Epithelial cell of prostate (primary cell): Measurements from ENCODE around the gene PADI3.
A peak's percentile ranks its signal among the peaks of the same experiment; 100 is the strongest.

Experiments
- DNase-seq: peaks from one replicate; pipeline ENCODE4 v3.0.0-alpha.2; 2011; ENCODE audit warnings: low read depth, low spot score
- H3K27ac ChIP-seq: fragments of 450-650 bp; 2 replicates; pipeline ENCODE4 v1.5.1; 2017; ENCODE audit warnings: mild to moderate bottlenecking

PADI3 gene

GRCh38 chr1:17264470-17264869 lies 15.6 kb downstream of the PADI3 start:
- DNase-seq, result no peak
- peak overlapping the region; percentile 59 for H3K27ac ChIP-seq

DNA sequence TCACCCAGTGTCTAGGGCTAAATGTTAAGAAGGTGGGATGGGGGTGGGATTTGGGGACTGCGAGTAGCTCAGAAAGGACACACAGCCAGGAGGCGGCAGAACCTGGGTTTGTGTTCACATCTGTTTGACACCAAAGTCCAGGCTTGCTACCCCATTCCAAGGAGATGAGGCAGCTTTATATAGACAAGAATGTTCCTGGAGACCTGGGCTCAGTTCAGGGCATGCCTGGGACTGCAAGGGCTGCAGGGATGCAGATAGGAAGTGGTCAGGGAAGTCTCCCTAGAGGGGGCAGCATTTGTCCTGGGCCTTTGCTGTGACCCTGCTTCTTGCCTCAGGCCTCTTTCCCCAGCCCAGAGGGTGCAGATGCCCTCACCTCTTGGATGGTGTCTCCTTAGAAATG lies 16.3 kb downstream of the PADI3 start:
- peak overlapping the region; percentile 59 for H3K27ac ChIP-seq
- no peak for DNase-seq

- peak overlapping the region; percentile 59 for H3K27ac ChIP-seq
- DNase-seq, result no peak
Observed at GRCh38 chr1:17265950-17266349, 17.1 kb downstream of the PADI3 start.

GRCh38 chr1:17270891-17271765 lies 22.2 kb downstream of the PADI3 start:
- no peak for DNase-seq
- H3K27ac ChIP-seq, result no peak overlapping the region

- DNase-seq, result no peak
- H3K27ac ChIP-seq, result no peak overlapping the region
Observed at GRCh38 chr1:17272066-17272465, 23.2 kb downstream of the PADI3 start.

DNA sequence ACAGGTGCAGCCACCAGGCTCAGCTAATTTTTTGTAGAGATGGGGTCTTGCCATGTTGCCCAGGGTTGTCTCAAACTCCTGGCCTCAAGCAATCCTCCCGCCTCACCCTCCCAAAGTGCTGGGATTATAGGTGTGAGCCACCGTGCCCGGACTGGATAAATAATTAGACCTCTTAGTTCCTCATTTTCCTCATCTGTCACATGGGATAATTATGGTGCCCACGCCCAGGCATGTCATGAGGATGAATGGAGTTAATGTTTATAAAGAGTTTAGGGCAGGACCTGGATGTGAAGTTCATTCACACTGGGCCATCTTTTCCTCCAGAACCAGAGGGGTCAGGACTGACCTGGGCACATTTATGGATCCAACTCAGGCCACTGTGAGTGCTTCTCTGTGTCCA lies 23.7 kb downstream of the PADI3 start:
- no peak overlapping the region for H3K27ac ChIP-seq
- DNase-seq, result no peak

GRCh38 chr1:17273096-17273495 lies 24.2 kb downstream of the PADI3 start:
- DNase-seq, result no peak
- H3K27ac ChIP-seq, result no peak overlapping the region

DNA sequence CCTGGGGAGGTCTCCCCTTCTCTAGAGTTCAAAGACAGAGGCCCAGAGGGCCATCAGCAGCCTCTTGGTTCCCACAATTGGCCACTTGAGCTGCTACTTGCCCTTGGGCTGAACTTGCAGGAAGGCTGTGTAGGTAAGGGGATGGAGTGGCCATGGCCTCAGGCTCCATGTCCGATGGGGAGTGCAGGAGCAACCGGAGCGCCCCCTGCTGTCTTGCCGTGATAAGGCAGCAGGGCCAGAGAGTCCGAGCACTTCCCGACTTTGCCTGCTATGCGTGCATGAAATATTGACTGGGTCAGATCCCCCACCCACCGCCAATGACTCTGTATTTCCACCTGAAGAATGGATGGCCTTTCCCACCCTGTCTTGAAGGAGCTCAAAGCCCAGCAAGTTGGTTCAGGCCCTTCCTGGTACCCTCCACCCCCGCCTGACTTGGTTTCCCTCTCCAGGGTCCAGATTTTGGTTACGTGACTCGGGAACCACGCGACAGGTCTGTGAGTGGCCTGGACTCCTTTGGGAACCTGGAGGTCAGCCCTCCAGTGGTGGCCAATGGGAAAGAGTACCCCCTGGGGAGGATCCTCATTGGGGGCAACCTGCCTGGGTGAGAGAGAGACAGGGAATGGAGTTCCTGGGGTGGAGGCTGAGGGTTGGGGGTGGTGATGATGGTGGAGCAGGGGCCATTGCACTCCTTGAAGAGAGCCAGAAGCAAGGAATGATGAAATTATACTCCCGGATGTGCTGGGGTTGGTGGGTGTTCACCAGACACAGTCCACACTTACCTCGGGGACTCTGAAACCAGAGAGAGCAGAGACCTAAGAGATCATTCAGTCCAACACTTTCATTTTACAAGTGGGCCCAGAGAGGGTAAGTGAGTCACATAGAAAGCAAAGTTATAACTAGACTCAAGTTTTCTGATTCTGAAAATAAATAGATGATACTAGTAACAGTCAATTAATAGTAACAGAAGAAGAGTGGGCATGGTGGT lies 25.6 kb downstream of the PADI3 start:
- no peak overlapping the region for H3K27ac ChIP-seq
- DNase-seq, result no peak

DNA sequence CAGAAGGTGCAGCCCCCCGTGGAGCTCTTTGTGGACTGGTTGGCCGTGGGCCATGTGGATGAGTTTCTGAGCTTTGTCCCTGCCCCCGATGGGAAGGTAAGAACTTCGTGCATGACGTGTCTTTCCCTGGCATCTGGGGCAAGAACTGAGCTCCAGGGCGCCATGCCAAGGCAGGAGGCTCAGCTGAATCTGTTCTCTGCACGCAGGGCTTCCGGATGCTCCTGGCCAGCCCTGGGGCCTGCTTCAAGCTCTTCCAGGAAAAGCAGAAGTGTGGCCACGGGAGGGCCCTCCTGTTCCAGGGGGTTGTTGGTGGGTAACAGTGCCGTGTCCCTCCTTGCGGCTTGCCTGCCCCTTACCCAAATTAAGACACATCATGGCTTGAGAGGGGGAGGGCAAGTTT lies 27.7 kb downstream of the PADI3 start:
- peak; percentile 59 for DNase-seq
- no peak overlapping the region for H3K27ac ChIP-seq

DNA sequence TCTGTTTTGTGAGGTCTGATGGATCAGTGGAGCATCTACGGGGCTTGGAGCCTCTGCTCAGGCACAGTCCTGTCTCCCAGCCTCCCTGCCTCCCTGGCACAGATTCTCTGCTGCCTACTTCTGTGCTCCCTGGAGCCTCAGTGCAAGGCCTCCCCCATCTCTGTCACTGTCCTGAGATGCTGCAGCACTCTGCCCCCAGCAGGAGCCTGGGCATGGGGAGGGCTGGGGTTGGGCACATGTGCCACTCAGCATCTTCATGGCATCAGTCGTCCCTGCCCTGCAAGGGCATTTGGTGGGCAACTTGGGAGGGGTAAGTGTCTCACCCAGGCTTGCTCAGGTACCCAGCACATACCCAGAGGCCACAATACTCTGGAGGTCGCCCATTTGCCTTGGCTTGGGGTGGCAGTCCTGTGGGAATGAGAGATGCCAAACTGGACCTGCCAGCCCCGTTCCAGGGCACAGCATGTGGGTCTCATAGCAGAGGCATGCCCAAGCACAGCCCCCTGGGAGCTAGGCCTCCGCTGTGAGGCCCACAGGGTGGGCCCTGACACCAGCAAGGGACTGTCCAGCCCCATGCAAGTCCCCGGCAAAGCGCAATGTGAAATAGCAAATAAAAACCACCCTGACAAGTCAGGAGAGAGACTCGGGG lies 28.7 kb downstream of the PADI3 start:
- DNase-seq, result no peak
- no peak overlapping the region for H3K27ac ChIP-seq

DNA sequence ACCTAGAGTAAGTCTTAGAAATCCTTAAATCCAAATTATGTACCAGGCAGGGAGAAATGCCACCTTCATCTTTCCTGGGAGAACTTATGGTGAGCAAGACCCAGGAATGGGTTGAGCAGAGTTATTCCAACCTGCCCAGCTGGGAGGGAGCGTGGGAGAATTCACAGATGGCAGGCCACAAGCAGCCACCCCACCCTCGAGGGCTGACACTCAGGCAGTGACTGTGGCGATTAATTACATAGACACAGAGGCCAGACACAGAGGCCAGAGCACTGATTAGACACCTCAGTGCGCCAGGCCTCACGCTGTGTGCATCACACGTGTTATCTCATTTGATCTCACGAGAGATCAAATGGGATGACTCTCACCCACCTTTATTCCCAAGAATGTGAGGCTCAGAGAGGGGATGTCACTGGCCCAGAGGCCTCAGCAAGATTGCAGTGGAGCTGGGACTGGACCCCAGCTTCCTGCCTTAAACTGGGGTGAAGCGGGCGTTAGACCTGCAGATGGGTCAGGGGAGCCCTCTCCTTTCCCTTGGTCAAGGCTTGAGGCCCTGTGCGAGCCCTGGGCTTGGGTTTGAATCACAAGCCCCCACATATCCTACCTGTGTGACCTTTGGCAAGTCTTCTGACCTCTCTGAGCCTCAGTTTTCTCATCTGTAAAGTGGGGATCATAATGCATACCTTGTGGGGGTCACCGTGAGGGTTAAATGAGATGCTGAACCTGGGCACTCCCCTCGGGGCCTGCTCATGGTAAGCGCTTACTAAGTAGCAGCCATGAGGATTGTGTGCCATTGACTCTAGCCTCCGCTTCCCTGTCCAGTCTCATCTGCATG lies 30.3 kb downstream of the PADI3 start:
- no peak for DNase-seq
- no peak overlapping the region for H3K27ac ChIP-seq

- no peak overlapping the region for H3K27ac ChIP-seq
- DNase-seq, result no peak
Observed at GRCh38 chr1:17280436-17280835, 31.5 kb downstream of the PADI3 start.

DNA sequence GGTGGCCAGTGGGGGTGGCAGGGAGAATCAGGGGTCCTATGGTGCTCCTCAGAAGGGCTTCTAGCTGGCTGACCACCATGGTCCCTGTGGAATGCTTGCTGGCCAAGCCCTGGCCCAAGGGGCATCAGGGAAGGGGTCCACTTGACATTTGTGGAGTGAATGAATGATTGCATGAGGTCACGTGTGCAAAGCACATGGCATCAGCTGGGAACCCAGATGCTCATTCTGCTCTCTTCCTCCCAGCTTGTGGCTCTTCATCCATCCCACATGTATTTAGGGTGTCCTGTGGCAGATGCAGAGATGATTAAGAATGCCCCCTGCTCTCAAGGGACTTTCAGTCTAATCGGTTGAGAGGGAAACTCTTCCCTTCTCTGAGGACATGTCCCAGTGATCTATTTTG lies 32.0 kb downstream of the PADI3 start:
- no peak for DNase-seq
- H3K27ac ChIP-seq, result no peak overlapping the region

- no peak for DNase-seq
- H3K27ac ChIP-seq, result no peak overlapping the region
Observed at GRCh38 chr1:17281775-17282181, 32.9 kb downstream of the PADI3 start.

DNA sequence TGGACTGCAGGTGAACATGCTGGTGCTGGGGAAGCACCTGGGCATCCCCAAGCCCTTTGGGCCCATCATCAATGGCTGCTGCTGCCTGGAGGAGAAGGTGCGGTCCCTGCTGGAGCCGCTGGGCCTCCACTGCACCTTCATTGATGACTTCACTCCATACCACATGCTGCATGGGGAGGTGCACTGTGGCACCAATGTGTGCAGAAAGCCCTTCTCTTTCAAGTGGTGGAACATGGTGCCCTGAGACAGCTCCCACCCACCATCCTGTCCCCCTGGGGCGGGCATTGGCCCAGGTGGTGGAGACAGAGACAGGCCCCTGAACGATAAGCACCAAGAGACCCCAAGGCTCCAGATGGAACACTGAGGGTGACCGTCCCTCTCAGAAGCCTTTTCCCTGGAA lies 33.9 kb downstream of the PADI3 start:
- H3K27ac ChIP-seq, result no peak overlapping the region
- DNase-seq, result no peak

GRCh38 chr1:17286646-17287045 lies 37.7 kb downstream of the PADI3 start:
- DNase-seq, result no peak
- H3K27ac ChIP-seq, result no peak overlapping the region

GRCh38 chr1:17287130-17287776 lies 38.4 kb downstream of the PADI3 start:
- peak overlapping the region; percentile 23 for H3K27ac ChIP-seq
- peak; percentile 67 for DNase-seq

DNA sequence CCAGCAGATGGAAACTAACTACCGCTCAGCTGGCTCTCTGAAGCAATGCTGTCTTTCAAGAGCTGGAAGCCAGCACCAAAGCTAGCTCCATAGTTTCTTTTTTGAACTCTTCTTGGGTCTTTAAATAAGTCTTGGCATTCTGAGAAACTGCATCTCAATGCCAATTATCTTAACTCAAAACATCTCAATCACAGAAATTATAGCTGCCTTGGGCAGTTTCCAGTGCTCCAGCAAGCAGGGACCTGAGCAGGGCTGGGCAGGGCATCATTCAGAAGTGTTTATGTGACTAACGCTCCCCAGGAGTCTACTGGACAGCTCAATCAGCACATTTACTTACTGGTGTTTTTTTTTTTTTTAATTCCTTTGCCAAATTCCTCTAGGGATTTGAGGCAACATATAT lies 40.8 kb downstream of the PADI3 start:
- peak; percentile 67 for DNase-seq
- peak overlapping the region; percentile 79 for H3K27ac ChIP-seq

- H3K27ac ChIP-seq, result peak overlapping the region; percentile 79
- DNase-seq, result no peak
Observed at GRCh38 chr1:17290553-17290952, 41.7 kb downstream of the PADI3 start.
